HG02938 (cell line): Measurements from ENCODE around the gene PHLDB1.
"Not testable (repeated sequence)": the region's sequence is repeated elsewhere in the genome, so short reads cannot be mapped to it uniquely, and the experiment has no call there.

Source experiments
- ATAC-seq: cut with Tn5 transposase; IDR thresholded peaks from one replicate; pipeline ENCODE4 v1.9.1; 2021; ENCODE audit warnings: mild to moderate bottlenecking, moderate library complexity; ENCODE audit not compliant: unreplicated experiment

Gene PHLDB1

DNA sequence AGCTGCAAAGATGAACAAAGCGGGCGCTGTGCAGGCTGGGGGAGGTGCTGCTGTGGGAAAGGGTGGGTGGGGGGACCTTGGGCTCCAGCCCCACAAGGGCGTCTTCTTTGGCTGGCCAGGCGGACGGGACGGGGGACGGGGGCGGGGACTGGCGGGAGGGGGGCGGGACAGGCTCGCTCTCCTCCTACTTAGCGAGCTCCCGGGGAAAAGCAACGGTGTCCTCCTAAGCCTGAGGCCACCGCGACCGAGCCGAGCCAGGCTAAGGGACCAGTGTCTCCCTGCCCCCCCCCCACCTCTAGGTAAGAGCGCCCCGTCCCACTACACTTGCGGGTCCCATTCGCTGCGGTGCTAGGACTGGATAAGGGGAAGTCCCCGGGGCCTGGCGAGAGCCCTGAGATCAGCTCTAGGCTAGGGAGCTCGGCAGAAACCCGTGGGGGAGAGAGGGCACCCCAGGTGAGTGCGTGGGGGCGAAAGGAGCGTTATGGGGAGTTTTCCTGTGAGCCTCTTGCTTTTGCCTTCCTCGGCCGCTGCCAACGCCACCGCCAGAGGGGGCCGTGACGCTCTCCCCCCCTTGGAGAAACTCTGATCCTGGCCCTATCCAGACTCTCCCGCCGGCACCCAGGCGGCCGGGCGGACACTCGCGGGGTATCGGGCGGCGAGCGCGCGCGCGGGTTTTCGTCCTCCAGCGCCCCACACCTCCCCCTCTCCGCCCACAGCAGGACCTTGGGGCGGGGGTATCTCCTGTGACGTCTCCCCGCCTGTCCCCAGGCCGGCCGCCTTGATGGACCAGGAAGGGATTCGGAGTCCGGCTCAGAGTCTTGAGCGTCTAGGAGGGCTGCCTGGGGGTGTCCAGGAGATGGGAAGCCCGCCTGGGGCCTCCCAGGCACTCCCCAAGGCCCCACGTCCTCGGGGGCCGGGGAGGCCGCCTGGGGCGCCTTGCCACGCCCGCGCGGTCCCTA is at the start of gene PHLDB1:
PHLDB1 (plus strand) TSS at position 215 of the 959 bp plus-strand sequence. CDS start 6,222 bp downstream, outside the sequence.
- no peak for ATAC-seq

DNA sequence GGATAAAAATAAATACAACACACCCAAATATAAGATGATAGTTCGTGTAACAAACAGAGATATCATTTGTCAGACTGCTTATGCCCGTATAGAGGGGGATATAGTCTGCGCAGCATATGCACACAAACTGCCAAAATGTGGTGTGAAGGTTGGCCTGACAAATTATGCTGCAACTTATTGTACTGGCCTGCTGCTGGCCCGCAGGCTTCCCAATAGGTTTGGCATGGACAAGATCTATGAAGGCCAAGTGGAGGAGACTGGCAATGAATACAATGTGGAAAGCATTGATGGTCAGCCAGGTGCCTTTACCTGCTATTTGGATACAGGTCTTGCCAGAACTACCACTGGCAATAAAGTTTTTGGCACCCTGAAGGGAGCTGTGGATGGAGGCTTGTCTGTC is 46.6 kb upstream of the PHLDB1 start:
- no peak for ATAC-seq

DNA sequence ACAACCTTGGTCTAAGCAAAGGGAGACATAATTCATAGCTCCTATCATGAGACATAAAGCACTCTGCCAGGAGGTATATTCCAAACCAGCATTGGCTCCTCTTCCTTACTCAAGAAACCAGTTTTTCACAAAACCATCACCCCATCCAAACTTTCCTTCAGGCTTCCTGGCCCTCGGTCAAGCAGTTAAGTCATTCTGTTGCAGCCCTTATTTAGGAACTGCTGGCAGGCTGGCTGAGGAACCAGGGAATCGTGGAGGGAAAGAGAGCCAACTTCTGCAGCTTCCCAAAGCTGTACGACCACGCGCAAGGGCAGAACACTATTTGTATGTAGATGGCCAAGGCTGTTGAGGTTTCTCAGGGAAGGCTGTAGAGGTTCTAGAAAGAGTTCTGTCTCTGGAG is 42.4 kb upstream of the PHLDB1 start:
- ATAC-seq, result no peak

DNA sequence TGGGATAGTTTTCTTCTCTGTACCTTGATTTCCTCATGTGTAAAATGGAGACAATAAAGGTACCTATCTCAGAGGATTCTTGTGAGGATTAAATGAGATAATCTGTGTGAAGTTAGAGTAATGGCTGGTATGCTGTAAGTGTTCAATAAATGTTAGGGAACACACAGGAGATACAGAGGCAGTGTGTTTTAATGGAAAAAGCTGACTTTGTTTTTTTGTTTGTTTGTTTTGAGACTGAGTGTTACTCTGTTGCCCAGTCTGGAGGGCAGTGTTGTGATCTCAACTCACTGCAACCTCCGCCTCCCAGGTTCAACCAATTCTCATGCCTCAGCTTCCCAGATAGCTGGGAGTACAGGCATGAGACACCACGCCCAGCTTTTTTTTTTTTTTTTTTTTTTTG is 37.7 kb upstream of the PHLDB1 start:
- no peak for ATAC-seq

DNA sequence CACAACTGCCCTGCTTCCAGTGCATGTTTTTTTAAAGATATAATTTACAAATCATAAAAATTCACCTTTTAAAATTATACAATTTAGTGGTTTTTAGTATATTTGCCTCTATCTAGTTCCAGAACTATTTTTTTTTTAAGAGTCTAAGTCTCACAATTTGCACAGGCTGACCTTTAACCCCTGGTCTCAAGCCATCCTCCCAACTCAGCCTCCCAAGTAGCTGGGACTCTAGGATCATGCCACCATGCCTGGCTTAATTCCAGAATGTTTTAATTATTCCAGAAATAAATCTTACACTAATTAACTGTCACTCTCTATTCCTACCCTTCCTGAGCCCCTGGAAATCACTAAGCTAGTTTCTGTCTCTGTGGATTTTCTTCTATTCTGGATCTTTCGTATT is 36.6 kb upstream of the PHLDB1 start:
- no peak for ATAC-seq

DNA sequence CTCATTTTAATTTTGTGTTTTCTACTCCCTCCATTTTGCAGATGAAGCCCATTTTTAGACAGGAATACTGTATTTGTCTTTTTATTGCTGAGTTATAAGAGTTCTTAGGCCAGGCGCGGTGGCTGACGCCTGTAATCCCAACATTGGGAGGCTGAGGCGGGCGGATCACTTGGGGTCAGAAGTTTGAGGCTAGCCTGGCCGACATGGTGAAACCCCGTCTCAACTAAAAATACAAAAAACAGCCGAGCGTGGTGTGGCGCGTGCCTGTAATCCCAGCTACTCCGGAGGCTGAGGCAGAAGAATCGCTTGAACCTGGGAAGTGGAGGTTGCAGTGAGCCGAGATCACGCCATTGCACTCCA is 35.7 kb upstream of the PHLDB1 start:
- peak; percentile 16 for ATAC-seq

DNA sequence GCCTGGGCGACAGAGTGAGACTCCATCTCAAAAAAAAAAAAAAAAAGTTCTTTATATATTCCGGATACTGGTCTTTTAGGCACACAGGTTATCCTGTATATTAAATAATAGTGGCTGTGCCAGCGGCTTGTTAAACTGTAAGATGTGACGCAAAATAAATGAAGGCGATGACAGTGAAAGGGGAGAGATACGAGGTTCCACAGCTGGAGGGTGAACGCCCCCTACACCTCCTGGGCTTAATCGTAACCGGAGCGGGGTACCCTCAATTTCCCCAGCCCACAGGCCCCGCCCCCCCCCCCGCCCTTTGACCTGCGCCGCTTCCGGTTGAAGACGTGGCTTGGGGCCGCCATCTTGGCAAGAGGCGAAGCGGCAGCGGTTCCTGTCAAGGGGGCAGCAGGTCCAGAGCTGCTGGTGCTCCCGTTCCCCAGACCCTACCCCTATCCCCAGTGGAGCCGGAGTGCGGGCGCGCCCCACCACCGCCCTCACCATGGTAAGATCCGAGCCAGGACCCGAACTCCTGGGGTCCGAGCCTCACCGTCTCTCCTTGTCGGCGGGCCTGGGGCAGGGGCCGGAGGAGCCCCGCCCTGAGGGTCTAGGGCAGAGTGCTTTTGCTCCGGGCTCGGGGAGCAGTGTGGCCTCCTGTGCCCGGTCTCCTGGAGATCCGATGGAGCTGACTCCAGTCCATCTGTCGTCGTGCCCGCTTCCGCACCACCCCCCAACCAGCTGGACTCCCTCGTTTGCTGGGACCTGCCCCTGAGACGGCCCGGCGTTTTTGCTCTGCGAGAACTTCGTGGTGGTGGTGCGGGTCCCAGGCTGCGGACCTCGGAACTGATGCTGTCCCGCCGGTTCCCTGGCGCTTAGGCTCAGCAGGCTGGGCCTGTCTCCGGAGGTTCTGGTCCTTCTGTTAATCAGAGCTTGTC is 35.1 kb upstream of the PHLDB1 start, which contains the start of gene ARCN1:
ARCN1 (plus strand) TSS at position 349 of the 920 bp plus-strand sequence; CDS start at position 488, 139 bp downstream.
- peak; percentile 58 for ATAC-seq

DNA sequence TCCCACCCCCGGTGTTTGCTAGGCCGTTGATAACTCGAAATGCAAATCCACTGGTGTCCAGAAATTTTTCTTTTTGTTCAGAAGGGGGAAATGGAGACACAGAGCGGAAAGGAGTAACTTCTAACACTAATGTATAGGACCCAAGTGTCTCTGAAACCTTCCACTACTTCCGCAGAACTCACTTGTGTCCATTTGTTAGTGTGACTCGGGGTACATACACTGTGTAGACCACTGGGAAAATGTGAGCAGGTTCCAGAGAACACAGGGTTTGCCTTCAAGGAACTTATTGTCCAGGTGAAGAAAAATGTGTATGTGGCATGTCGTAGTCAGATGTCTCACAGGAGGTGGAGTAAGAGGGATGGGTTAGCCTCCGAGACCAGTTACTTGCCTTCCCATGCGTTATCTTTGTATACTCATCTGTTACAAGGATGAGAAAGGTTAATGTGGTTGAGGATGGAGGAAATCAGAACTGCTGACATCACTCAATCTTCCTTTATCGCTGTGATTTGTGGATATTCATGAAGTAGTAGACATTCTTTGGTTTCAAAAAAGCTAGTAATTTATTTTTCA is 34.3 kb upstream of the PHLDB1 start:
- ATAC-seq, result peak; percentile 7

DNA sequence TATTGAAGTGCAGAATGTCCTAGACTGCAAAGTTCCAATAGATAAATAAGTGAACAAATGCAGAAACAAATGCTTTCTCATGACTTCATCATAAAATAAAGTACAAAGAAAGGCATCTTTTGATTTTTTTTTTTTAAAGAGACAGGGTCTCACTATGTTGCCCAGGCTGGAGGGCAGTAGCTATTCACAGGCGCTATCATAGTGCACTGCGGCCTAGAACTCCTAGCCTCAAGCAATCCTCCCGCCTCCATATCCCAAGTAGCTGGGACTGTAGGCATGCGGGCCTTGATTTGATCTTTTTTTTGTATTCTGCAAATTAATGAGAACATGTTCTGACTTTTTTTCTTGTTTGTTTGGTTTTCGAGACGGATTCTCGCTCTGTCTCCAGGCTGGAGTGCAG is 32.8 kb upstream of the PHLDB1 start:
- ATAC-seq, result no peak

DNA sequence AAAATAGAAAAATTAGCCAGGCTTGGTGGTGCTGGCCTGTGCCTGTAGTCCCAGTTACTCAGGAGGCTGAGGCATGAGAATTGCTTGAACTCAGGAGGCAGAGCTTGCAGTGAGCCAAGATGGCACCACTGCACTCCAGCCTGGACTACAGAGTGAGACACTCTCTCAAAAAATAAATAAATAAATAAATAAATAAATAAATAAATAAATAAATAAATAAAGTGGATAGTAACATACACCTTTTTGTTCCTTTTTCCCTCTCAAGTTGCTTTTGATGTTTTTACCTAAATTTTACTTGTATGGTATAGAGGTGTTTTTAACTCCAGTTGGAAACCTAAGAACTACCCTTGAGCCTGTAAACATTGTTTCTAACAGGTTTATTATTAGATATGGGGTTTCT is 29.4 kb upstream of the PHLDB1 start:
- not testable (repeated sequence) for ATAC-seq

DNA sequence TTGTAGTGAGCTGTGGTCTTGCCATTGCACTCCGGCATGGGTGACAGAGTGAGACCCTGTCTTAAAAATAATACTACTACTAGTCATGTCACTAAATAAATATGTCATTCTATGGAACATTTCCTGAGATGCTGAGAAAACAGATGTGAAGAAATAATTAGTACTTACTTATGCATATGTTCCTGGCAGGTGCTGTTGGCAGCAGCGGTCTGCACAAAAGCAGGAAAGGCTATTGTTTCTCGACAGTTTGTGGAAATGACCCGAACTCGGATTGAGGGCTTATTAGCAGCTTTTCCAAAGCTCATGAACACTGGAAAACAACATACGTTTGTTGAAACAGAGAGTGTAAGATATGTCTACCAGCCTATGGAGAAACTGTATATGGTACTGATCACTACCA is 26.4 kb upstream of the PHLDB1 start:
- ATAC-seq, result no peak

DNA sequence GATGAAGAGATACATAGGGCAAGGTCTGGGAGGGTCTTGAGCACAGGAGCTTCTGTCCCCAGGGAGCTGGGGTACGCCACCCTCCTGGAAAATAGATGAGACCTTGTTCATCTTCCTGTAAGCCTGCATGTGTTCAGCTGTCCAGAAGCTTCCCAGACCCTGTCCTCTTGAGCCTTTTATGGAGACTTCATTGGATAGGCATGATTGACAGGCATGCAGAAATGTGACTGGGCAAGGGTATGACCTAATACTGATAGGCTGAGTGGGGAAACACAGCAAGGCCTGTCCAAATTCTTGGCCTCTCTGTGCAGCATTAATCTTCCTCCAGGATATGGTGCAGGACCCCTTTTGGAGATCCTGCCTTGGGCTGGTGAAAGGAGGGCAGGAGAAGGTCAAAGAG is 19.5 kb upstream of the PHLDB1 start:
- ATAC-seq, result no peak

DNA sequence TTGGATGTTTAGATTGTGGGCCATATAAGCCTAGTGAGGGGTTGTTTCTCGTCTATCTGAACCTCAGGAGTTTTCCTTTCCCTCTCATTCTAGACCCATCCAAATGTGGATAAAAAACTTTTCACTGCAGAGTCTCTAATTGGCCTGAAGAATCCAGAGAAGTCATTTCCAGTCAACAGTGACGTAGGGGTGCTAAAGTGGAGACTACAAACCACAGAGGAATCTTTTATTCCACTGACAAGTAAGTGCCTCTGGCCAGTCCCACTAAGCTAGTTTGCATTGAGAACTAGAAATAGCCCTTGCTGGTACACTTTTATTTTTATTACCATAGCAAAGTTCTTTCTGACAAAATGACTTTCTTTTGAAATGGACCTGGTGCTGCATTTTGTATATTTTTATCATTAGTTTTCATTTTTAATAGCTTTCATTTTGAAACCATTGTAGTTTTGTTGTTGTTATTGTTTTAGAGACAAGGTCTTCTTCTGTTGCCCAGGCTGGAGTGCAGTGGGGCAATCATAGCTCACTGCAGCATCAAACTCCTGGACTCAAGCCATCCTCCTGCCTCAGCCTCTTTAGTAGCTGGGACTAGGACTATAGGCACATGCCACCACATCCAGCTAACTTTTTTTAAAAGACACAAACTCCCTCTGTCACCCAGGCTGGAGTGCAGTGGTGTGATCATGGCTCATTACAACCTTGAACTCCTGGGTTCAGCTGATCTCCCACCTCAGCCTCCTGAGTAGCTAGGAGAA is 14.6 kb upstream of the PHLDB1 start:
- ATAC-seq, result no peak

DNA sequence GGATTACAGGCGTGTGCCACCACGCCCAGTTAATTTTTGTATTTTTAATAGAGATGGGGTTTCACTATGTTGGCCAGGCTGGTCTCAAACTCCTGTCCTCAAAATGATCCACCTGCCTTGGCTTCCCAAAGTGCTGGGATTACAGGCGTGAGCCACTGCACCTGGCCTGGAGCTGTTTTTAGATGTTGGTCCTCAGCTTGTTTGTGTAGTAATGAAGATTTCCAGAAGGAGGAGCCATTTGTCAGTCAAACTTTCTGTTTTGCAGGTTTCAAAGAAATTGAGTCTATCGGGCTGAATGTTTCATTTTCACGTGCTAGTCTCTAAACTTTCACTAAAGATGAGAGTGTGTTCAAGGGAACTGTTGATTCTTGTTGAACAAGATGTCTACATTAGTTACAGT is 12.4 kb upstream of the PHLDB1 start:
- not testable (repeated sequence) for ATAC-seq

DNA sequence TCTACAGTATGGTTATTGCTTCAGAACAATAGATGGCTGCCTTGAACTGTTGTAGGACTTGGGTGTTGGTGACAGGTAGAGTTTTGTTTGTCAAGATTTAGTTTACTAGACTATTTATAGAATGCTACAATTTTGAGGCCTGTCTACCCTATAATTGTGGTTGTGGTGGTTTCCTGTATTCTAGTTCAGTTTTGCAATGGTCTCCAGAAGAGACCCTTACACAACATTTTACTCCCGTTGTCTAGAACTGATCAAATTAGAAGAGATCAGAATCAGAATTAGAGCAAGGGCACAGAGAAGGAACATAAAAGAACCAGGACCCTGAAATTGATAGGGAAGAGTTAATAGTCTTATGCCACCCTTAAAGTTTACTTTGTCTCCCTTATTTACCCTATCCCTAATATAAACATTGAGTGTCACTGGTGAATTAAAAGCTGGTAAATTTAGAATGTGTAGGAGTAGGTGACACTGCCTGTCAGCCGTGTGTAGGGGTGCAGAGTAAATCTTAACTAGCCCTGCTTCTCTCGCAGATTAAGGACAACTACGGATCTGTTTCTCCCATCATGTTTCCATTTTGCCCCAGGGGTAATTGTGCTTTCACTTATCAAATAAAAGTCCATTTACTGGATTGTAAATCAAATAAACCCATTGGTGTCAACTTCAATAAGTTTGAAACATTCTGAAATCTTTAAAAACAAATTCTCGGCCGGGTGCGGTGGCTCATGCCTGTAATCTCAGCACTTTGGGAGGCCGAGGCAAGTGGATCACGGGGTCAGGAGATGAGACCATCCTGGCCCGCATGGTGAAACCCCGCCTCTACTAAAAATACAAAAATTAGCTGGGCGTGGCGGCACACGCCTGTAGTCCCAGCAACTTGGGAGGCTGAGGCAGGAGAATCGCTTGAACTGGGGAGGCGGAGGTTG is 10.9 kb upstream of the PHLDB1 start:
- ATAC-seq, result no peak

DNA sequence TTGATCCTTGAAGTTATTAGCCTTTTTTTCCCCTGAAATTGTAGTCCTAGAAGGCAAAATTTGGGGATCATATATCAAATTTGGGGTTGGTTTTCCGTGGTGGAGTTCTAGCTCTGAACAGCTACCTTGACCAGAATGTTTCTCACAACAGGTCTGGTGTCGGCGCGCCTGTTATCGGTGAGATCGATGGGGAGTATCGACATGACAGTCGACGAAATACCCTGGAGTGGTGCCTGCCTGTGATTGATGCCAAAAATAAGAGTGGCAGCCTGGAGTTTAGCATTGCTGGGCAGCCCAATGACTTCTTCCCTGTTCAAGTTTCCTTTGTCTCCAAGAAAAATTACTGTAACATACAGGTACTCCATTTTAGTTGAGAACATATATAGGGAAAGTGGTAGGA is 9.9 kb upstream of the PHLDB1 start:
- ATAC-seq, result no peak

DNA sequence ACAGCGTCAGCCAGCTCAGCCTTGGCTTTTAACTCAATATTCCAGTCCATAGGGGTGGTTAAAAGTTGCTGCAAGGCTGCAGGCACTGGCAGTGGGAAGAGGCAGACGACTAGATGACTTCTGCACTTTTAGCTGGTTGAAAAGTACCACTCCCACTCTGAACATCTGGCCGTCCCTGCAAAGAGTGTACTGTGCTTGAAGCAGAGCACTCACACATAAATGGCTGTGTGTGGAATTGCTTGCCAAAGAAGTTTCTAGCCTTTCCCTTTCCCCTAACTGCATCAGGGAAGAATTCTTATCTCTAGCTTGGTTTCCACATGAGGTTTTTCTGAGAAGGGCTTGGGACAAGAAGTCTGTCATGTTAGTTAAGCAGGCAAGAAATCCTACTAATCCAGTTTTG is 5.1 kb upstream of the PHLDB1 start:
- no peak for ATAC-seq

DNA sequence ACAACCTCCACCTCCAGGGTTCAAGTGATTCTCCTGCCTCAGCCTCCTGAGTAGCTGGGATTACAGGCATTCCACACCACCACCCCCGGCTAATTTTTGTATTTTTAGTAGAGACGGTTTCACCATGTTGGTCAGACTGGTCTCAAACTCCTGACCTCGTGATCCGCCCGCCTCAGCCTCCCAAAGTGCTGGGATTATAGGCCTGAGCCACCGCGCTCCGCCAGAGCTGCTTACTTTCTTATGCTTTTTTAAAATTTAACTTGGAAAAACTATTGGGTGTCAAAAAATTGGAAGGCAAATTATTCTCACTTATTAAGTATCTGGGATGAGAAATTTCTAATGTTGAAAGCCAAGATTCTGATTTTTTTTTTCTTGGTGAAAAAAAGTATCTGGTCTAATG is 3.7 kb upstream of the PHLDB1 start:
- ATAC-seq, result not testable (repeated sequence)

DNA sequence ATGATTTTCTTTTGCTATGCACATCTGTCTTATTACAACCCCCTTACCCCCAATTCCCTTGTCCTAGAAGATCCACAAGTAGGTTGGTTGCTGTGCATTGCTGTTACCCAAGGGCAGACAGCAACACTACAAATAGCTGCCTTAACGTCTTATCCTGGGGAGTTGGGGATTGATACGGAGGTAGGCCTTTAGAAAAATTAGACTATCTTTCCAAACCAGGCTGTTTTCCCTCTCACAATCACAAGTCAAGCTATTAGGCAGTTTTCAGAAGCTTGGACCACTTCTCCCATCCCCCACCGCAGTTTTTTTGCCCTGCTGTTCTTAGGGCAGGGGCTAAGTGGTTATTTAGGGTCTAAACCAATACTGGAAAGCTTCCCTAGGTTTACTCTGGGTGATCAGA is 2.8 kb upstream of the PHLDB1 start:
- no peak for ATAC-seq
